ENCODE data around the gene FOS. TPM values are rescaled to one million over a fixed set of nuclear protein-coding genes. Genes with fewer than 3 reads are reported as not detected.
A peak's percentile ranks its signal among the peaks of the same experiment; 100 is the strongest.

Gene FOS
- total RNA-seq, 2 experiments from 2014 or later = 49.7 to 53.5 TPM

- H3K27ac Mint-ChIP-seq = no peak overlapping the region
- CTCF ChIA-PET = no interaction called here
- no peaks in the 10 kb centered on the region for H3K36me3 Mint-ChIP-seq (ENCODE audit: low read depth)
These were observed 23.6 kb upstream of the FOS start for GRCh38 chr14:75254901-75255584.

GRCh38 chr14:75258079-75258802, 20.4 kb upstream of the FOS start:
- Mint-ChIP-seq H3K36me3 (ENCODE audit: low read depth) (no peaks in the 10 kb centered on the region), H3K27me3 (peaks cover 42% of the 10 kb centered on the region), H3K4me3 (peak overlapping the region; percentile 76), H3K9me3 (no peaks in the 10 kb centered on the region), H3K27ac (peak overlapping the region; percentile 68), H3K4me1 (peaks cover 23% of the 10 kb centered on the region)
- POLR2A ChIA-PET = interaction anchor here (1.2 to 2.3 kb wide), 11 partner anchors 9 to 131 kb away, joined by 3 to 21 read pairs (median 6); partner anchors contain the start of genes NEK9 and TMED10
- CTCF ChIA-PET = interaction anchor here (1.3 to 1.9 kb wide), 4 partner anchors 31 to 231 kb away, joined by 3 to 7 read pairs (median 6); no protein-coding TSS in a partner anchor
- DNase-seq = no peak

More at GRCh38 chr14:75254901-75255584, 23.6 kb upstream of the FOS start:
- H3K4me1 Mint-ChIP-seq = peaks cover 30% of the 10 kb centered on the region
- H3K4me3 Mint-ChIP-seq = no peak overlapping the region
- no peaks in the 10 kb centered on the region for H3K9me3 Mint-ChIP-seq
- H3K27me3 Mint-ChIP-seq = peaks cover 50% of the 10 kb centered on the region
- POLR2A ChIA-PET = interaction anchor here (1.2 kb wide), 1 partner anchor 11 kb away, joined by 4 read pairs; no protein-coding TSS in a partner anchor
- no peak for DNase-seq

GRCh38 chr14:75258803-75259509, 19.7 kb upstream of the FOS start:
- DNase-seq = peak; percentile 99
- peak overlapping the region; percentile 68 for H3K27ac Mint-ChIP-seq
- CTCF ChIA-PET = interaction anchor here (0.6 to 1.9 kb wide), 7 partner anchors 9 to 254 kb away, joined by 3 to 7 read pairs (median 4); no protein-coding TSS in a partner anchor
- H3K4me3 Mint-ChIP-seq = peak overlapping the region; percentile 76
- peaks cover 44% of the 10 kb centered on the region for H3K27me3 Mint-ChIP-seq
- no peaks in the 10 kb centered on the region for H3K9me3 Mint-ChIP-seq
- H3K36me3 Mint-ChIP-seq (ENCODE audit: low read depth) = no peaks in the 10 kb centered on the region
- POLR2A ChIA-PET = interaction anchor here (0.6 to 2.3 kb wide), 15 partner anchors 10 to 132 kb away, joined by 3 to 21 read pairs (median 4); partner anchors contain the start of genes NEK9 and TMED10
- H3K4me1 Mint-ChIP-seq = peaks cover 23% of the 10 kb centered on the region

GRCh38 chr14:75259510-75259855, 19.1 kb upstream of the FOS start:
- POLR2A ChIA-PET = interaction anchor here (0.6 to 2.3 kb wide), 12 partner anchors 10 to 133 kb away, joined by 3 to 21 read pairs (median 6); partner anchors contain the start of genes NEK9 and TMED10
- Mint-ChIP-seq H3K4me3 (peak overlapping the region; percentile 76), H3K4me1 (peaks cover 23% of the 10 kb centered on the region), H3K36me3 (ENCODE audit: low read depth) (no peaks in the 10 kb centered on the region), H3K27me3 (peaks cover 42% of the 10 kb centered on the region), H3K27ac (peak overlapping the region; percentile 50), H3K9me3 (no peaks in the 10 kb centered on the region)
- DNase-seq = no peak
- CTCF ChIA-PET = interaction anchor here (1.3 to 1.9 kb wide), 4 partner anchors 30 to 230 kb away, joined by 3 to 7 read pairs (median 6); no protein-coding TSS in a partner anchor

- no peaks in the 10 kb centered on the region for H3K36me3 Mint-ChIP-seq (ENCODE audit: low read depth)
- H3K9me3 Mint-ChIP-seq = no peaks in the 10 kb centered on the region
- H3K27ac Mint-ChIP-seq = no peak overlapping the region
- ChIA-PET CTCF (interaction anchor here (1.0 to 1.8 kb wide), 2 partner anchors 129 to 259 kb away, joined by 3 to 6 read pairs; no protein-coding TSS in a partner anchor), POLR2A (interaction anchor here (1.6 to 2.1 kb wide), 2 partner anchors 14 to 34 kb away, joined by 3 to 8 read pairs; no protein-coding TSS in a partner anchor)
- no peak overlapping the region for H3K4me3 Mint-ChIP-seq
- DNase-seq = no peak
- H3K27me3 Mint-ChIP-seq = peaks cover 36% of the 10 kb centered on the region
- H3K4me1 Mint-ChIP-seq = peaks cover 23% of the 10 kb centered on the region
These were observed 18.4 kb upstream of the FOS start for GRCh38 chr14:75260025-75260763.

- Mint-ChIP-seq H3K36me3 (ENCODE audit: low read depth) (no peaks in the 10 kb centered on the region), H3K4me3 (no peak overlapping the region), H3K27ac (no peak overlapping the region), H3K9me3 (no peaks in the 10 kb centered on the region), H3K4me1 (peaks cover 23% of the 10 kb centered on the region), H3K27me3 (peaks cover 37% of the 10 kb centered on the region)
- POLR2A ChIA-PET = no interaction called here
- DNase-seq = no peak
- CTCF ChIA-PET = no interaction called here
These were observed 16.8 kb upstream of the FOS start for GRCh38 chr14:75261820-75262219.

- Mint-ChIP-seq H3K9me3 (no peaks in the 10 kb centered on the region), H3K36me3 (ENCODE audit: low read depth) (no peaks in the 10 kb centered on the region), H3K27ac (no peak overlapping the region), H3K4me1 (peaks cover 19% of the 10 kb centered on the region), H3K27me3 (peaks cover 36% of the 10 kb centered on the region), H3K4me3 (no peak overlapping the region)
- DNase-seq = no peak
- POLR2A ChIA-PET = no interaction called here
- CTCF ChIA-PET = no interaction called here
These were observed 16.0 kb upstream of the FOS start for GRCh38 chr14:75262641-75263040.

GRCh38 chr14:75264036-75264435, 14.6 kb upstream of the FOS start:
- no peaks in the 10 kb centered on the region for H3K36me3 Mint-ChIP-seq (ENCODE audit: low read depth)
- peaks cover 46% of the 10 kb centered on the region for H3K27me3 Mint-ChIP-seq
- DNase-seq = no peak
- H3K4me3 Mint-ChIP-seq = no peak overlapping the region
- POLR2A ChIA-PET = no interaction called here
- CTCF ChIA-PET = no interaction called here
- H3K4me1 Mint-ChIP-seq = peaks cover 14% of the 10 kb centered on the region
- H3K27ac Mint-ChIP-seq = no peak overlapping the region
- no peaks in the 10 kb centered on the region for H3K9me3 Mint-ChIP-seq

- H3K4me1 Mint-ChIP-seq = no peaks in the 10 kb centered on the region
- DNase-seq = no peak
- no peak overlapping the region for H3K4me3 Mint-ChIP-seq
- no peak overlapping the region for H3K27ac Mint-ChIP-seq
- no peaks in the 10 kb centered on the region for H3K9me3 Mint-ChIP-seq
- POLR2A ChIA-PET = interaction anchor here (0.9 to 1.3 kb wide), 4 partner anchors 10 to 30 kb away, joined by 3 to 4 read pairs (median 4); no protein-coding TSS in a partner anchor
- peaks cover 53% of the 10 kb centered on the region for H3K27me3 Mint-ChIP-seq
- H3K36me3 Mint-ChIP-seq (ENCODE audit: low read depth) = no peaks in the 10 kb centered on the region
- CTCF ChIA-PET = interaction anchor here (1.2 to 2.4 kb wide), 2 partner anchors 15 to 28 kb away, joined by 3 to 11 read pairs; no protein-coding TSS in a partner anchor
These were observed 11.4 kb upstream of the FOS start for GRCh38 chr14:75267141-75267721.

- ChIA-PET CTCF (interaction anchor here (2.4 kb wide), 1 partner anchor 26 kb away, joined by 11 read pairs; no protein-coding TSS in a partner anchor), POLR2A (interaction anchor here (0.8 kb wide), 1 partner anchor 10 kb away, joined by 3 read pairs; no protein-coding TSS in a partner anchor)
- no peaks in the 10 kb centered on the region for H3K9me3 Mint-ChIP-seq
- H3K4me3 Mint-ChIP-seq = no peak overlapping the region
- H3K27ac Mint-ChIP-seq = no peak overlapping the region
- peaks cover 62% of the 10 kb centered on the region for H3K27me3 Mint-ChIP-seq
- no peaks in the 10 kb centered on the region for H3K36me3 Mint-ChIP-seq (ENCODE audit: low read depth)
- no peak for DNase-seq
- H3K4me1 Mint-ChIP-seq = no peaks in the 10 kb centered on the region
These were observed 9.7 kb upstream of the FOS start for GRCh38 chr14:75268633-75269550.

GRCh38 chr14:75271514-75271913, 7.1 kb upstream of the FOS start:
- no peaks in the 10 kb centered on the region for H3K9me3 Mint-ChIP-seq
- ChIA-PET POLR2A (interaction anchor here (0.6 to 0.8 kb wide), 2 partner anchors 12 to 21 kb away, joined by 3 read pairs; no protein-coding TSS in a partner anchor), CTCF (no interaction called here)
- H3K27me3 Mint-ChIP-seq = peaks cover 74% of the 10 kb centered on the region
- H3K27ac Mint-ChIP-seq = no peak overlapping the region
- H3K36me3 Mint-ChIP-seq (ENCODE audit: low read depth) = no peaks in the 10 kb centered on the region
- H3K4me1 Mint-ChIP-seq = peaks cover 15% of the 10 kb centered on the region
- DNase-seq = no peak
- H3K4me3 Mint-ChIP-seq = no peak overlapping the region

Measured in activated CD4-positive, alpha-beta memory T cell treated with anti-CD3 and anti-CD28 coated beads, Interleukin-2, amount 10 ng/mL, durations not matched to agents 7 days and 5 days (primary cell).